Activated gamma-delta T cell (primary cell): ENCODE data around the gene IGFL4.

Source experiments
- DNase-seq: peaks from one replicate; lab custom pipeline; 2025; lab: John Stamatoyannopoulos, UW

Gene IGFL4

DNA sequence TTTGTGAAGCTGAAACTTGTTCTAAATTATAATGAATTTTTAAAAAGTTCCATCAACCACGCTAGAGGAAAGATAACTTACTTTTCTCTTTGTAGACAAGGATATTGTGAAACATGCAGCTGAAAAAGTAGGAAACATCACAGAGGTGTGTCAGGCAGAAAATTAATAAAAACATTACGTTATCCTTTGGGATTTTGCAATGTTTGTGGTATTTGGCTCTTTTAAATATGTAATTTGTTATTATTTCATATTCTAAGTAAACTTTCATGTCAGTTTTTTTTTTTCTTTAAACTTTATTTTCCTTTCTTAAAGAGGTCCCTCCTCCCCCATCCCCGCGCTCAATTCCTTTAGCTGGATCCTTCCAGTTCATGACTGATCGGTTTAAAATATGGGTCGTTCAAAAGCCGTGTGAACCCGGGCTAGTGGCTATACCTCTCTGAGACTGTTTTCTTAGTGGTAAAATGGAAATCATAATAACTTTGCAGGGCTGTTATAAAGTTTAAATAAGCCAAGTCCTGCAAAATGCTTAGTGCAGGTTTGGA, 46.3 kb downstream of the IGFL4 start:
- no peak for DNase-seq

DNA sequence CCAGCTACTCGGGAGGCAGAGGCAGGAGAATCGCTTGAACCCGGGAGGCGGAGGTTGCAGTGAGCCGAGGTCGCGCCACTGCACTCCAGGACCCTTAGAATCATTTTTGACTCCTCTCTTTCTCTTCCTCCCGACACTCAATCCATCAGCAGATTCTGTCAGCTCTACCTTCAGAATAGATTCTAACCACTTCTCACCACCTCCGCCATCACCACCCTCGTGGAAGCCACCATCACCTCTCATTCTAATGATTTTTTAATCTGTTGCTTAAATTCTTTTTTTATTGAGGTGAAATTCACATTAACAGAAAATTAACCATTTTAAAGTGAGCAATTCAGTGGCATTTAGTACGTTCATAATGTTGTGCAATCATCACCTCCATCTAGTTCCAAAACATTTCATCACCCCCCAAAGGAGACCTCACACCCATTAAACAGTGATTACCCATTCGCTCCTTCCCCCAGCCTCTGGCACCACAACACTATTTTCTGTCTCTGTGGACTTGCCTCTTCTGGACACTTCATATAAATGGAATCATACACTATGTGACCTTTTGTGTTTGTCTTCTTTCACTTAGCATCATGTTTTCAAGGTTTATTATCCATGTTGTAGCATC, 50.6 kb downstream of the IGFL4 start:
- no peak for DNase-seq
